ENCODE data around the gene CPSF6. TPM values are rescaled to one million over a fixed set of nuclear protein-coding genes. Genes with fewer than 3 reads are reported as not detected.
"Not testable (repeated sequence)": the region's sequence is repeated elsewhere in the genome, so short reads cannot be mapped to it uniquely, and the experiment has no call there.

Gene CPSF6
- 52.4 TPM for polyA plus RNA-seq (ENCODE audit: insufficient read length)

GRCh38 chr12:69239352-69239921 is at the start of gene CPSF6:
Gene CPSF6 (plus strand): TSS chr12:69239569. CDS start chr12:69239647, 78 bp downstream.
- peak; percentile 60 for DNase-seq (ENCODE audit: low read depth)

- DNase-seq (ENCODE audit: low read depth): no peak
Observed at GRCh38 chr12:69196302-69197288, 42.8 kb upstream of the CPSF6 start.

GRCh38 chr12:69199976-69200375 is 39.4 kb upstream of the CPSF6 start:
- not testable (repeated sequence) for DNase-seq (ENCODE audit: low read depth)

GRCh38 chr12:69204191-69204590 is 35.2 kb upstream of the CPSF6 start:
- no peak for DNase-seq (ENCODE audit: low read depth)

GRCh38 chr12:69210661-69211060 is 28.7 kb upstream of the CPSF6 start:
- DNase-seq (ENCODE audit: low read depth): no peak

- no peak for DNase-seq (ENCODE audit: low read depth)
Observed at GRCh38 chr12:69211160-69211559, 28.2 kb upstream of the CPSF6 start.

- DNase-seq (ENCODE audit: low read depth): no peak
Observed at GRCh38 chr12:69214169-69214568, 25.2 kb upstream of the CPSF6 start.

GRCh38 chr12:69225251-69225910 is 14.0 kb upstream of the CPSF6 start:
- no peak for DNase-seq (ENCODE audit: low read depth)

GRCh38 chr12:69231479-69231878 is 7.9 kb upstream of the CPSF6 start:
- DNase-seq (ENCODE audit: low read depth): no peak

- no peak for DNase-seq (ENCODE audit: low read depth)
Observed at GRCh38 chr12:69238589-69239351, 599 bp upstream of the CPSF6 start.

- no peak for DNase-seq (ENCODE audit: low read depth)
Observed at GRCh38 chr12:69239922-69240630, 707 bp downstream of the CPSF6 start.

- no peak for DNase-seq (ENCODE audit: low read depth)
Observed at GRCh38 chr12:69240631-69240995, 1.2 kb downstream of the CPSF6 start.

- no peak for DNase-seq (ENCODE audit: low read depth)
Observed at GRCh38 chr12:69241438-69242092, 2.2 kb downstream of the CPSF6 start.

GRCh38 chr12:69243099-69244084 is 4.0 kb downstream of the CPSF6 start:
- DNase-seq (ENCODE audit: low read depth): no peak

- DNase-seq (ENCODE audit: low read depth): no peak
Observed at GRCh38 chr12:69247268-69248018, 8.1 kb downstream of the CPSF6 start.

GRCh38 chr12:69252033-69252432 is 12.7 kb downstream of the CPSF6 start:
- DNase-seq (ENCODE audit: low read depth): no peak

- no peak for DNase-seq (ENCODE audit: low read depth)
Observed at GRCh38 chr12:69254046-69254445, 14.7 kb downstream of the CPSF6 start.

- DNase-seq (ENCODE audit: low read depth): no peak
Observed at GRCh38 chr12:69254862-69255261, 15.5 kb downstream of the CPSF6 start.

- DNase-seq (ENCODE audit: low read depth): no peak
Observed at GRCh38 chr12:69258655-69259054, 19.3 kb downstream of the CPSF6 start.

Measured in forelimb muscle (tissue), 1 donor.